ENCODE results near the gene KLF5.

DNA sequence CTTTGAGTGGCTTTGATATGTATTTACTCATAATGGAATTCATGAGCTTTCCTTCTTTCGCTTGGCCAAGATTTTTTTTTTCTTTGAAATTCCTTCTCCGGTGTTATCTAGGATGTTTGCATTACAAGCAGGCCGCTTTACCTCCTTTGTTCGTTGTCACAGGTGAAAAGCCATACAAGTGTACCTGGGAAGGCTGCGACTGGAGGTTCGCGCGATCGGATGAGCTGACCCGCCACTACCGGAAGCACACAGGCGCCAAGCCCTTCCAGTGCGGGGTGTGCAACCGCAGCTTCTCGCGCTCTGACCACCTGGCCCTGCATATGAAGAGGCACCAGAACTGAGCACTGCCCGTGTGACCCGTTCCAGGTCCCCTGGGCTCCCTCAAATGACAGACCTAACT lies 16.7 kb downstream of the KLF5 start:
- TF ChIP-seq, protein P1, sequence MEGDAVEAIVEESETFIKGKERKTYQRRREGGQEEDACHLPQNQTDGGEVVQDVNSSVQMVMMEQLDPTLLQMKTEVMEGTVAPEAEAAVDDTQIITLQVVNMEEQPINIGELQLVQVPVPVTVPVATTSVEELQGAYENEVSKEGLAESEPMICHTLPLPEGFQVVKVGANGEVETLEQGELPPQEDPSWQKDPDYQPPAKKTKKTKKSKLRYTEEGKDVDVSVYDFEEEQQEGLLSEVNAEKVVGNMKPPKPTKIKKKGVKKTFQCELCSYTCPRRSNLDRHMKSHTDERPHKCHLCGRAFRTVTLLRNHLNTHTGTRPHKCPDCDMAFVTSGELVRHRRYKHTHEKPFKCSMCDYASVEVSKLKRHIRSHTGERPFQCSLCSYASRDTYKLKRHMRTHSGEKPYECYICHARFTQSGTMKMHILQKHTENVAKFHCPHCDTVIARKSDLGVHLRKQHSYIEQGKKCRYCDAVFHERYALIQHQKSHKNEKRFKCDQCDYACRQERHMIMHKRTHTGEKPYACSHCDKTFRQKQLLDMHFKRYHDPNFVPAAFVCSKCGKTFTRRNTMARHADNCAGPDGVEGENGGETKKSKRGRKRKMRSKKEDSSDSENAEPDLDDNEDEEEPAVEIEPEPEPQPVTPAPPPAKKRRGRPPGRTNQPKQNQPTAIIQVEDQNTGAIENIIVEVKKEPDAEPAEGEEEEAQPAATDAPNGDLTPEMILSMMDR (IDR thresholded peaks at IDR 0.05; ENCODE audit: insufficient read depth, low read depth, low read length), result no peak
- TF ChIP-seq EZH2 (IDR thresholded peaks at IDR 0.05; ENCODE audit: insufficient read depth, low read length), result no peak

Measured in astrocyte (in vitro differentiated cells and primary cell).